NCI-H1417 (cell line): Measurements from ENCODE around the gene KLK7.
A peak's percentile ranks its signal among the peaks of the same experiment; 100 is the strongest.
"Not testable (repeated sequence)": the region's sequence is repeated elsewhere in the genome, so short reads cannot be mapped to it uniquely, and the experiment has no call there.

Experiments used
- DNase-seq, 3 experiments: peaks; one replicate each; lab custom pipeline; 2025; lab: John Stamatoyannopoulos, UW

Gene KLK7

DNA sequence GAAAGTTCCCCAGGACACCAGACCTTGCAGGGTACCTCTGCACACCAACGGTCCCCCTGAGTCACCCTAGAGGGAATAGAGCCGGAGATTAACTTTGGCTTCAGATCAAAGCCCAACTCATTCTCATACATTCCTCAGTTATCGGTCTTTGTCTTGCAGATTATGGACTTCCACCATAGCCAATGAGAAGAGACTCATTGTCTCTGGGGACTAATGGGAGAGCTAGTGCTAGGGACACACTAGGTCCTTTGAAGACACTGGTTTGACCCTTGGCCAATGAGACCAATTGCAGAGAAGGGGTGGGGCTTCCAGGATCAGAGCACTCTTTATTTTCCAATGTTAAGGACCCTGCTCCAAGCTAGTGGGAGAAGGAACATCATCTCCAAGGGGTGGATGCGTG, 6.1 kb downstream of the KLK7 start:
- DNase-seq, result no peak

DNA sequence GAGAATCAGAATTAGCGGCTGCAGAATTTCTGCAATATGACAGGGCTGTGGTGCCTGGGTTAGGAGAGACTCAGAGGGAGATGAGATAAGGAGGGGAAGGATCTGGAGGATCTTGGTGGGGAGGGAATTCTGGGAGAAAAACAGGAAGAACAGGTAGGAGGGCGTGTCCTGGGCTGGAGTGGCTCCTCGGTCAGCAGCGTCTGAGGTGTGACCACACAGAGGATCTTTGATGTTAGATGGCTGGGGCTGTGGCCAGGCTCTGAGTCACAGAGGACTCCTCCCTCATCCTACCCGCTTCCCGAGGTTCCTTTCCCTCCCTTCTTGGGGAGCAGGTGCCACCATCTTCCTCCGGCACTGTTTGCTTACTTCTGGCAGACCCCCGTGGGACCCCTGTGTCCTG, 8.0 kb downstream of the KLK7 start:
- no peak for DNase-seq

DNA sequence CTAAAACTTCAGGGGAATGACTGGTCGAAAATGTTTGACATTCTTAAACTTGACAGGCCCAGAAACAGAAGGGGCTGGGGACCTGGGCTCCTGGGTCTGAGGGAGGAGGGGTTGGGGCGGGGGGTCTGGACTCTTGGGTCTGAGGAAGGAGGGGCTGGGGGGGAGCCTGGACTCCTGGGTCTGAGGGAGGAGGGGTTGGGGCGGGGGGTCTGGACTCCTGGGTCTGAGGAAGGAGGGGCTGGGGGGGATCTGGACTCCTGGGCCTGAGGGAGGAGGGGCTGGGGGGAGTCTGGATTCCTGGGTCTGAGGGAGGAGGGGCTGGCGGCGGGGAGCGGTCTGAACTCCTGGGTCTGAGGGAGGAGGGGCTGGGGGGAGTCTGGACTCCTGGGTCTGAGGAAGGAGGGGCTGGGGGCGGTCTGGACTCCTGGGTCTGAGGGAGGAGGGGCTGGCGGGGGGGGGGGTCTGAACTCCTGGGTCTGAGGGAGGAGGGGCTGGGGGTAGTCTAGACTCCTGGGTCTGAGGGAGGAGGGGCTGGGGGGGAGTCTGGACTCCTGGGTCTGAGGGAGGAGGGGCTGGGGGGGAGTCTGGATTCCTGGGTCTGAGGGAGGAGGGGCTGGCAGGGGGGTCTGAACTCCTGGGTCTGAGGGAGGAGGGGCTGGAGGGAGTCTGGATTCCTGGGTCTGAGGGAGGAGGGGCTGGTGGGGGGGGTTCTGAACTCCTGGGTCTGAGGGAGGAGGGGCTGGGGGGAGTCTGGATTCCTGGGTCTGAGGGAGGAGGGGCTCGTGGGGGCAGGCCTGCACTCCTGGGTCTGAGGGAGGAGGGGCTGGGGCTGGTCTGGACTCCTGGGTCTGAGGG, 8.8 kb downstream of the KLK7 start:
- DNase-seq, result no peak

DNA sequence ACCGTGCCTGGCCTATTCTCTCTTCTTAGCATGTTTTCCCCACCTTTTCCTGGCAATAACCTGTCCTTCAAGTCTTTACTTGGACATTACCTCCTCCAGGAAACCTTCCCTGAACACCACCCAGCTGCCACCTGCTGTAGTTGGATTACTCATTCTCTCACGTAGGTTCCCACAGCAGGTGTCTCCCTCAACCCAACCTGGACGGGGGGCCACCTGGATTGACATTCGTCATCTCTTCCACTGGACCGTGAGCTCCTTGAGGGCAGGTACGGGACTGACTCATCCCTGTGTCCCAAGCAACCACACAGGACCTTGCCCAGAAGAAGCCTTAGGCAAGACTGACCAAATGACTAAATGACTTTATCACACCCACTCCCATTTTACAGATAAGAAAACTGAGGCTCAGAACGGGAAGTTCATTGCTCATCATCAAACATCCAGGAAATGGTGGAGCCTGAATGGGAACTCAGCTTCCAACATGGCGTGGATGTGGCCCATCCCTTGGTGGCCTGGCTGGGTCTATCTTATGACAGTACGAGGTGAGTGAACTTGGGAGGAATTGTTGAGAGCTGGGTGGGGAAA, 10.8 kb downstream of the KLK7 start:
- DNase-seq, result no peak

DNA sequence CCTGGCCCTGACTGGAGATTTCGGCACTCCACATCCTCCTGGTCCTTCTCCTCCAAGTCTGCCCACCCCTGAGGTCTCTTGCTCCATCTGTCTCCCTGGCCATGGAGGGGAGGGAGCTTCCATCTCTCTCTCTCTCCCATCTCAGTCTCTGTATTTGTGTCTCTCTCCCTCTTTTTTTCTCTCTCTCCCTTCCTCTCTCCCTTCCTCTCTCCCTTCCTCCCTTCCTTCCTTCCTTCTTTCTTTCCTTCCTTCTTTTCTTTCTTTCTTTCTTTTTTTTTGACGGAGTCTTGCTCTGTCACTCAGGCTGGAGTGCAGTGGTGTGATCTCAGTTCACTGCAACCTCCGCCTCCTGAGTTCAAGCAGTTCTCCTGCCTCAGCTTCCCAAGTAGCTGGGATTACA, 13.9 kb downstream of the KLK7 start:
- DNase-seq, result not testable (repeated sequence)

DNA sequence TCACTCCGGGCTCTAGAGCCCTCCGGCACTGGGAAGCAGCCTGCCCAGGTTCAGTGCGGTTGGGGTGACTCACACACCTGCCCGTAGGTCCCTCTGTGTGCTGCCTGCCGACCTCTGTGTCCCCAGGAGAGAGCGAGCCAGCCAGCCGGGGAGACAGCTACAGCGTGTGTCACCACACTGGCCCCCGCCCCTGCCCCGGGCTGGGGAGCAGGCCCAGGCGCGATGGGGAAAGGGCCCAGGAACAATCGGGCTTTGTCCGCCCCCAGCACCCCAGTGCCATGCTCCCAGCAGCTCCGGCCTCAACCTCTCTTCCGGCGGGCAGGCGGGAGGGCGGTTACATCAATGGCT, 14.3 kb downstream of the KLK7 start, which contains the start of gene KLK6:
TSS of gene KLK6 (minus strand) at position 179 of the 348 bp plus-strand sequence. CDS start 1,487 bp downstream, outside the sequence.
- no peak for DNase-seq

DNA sequence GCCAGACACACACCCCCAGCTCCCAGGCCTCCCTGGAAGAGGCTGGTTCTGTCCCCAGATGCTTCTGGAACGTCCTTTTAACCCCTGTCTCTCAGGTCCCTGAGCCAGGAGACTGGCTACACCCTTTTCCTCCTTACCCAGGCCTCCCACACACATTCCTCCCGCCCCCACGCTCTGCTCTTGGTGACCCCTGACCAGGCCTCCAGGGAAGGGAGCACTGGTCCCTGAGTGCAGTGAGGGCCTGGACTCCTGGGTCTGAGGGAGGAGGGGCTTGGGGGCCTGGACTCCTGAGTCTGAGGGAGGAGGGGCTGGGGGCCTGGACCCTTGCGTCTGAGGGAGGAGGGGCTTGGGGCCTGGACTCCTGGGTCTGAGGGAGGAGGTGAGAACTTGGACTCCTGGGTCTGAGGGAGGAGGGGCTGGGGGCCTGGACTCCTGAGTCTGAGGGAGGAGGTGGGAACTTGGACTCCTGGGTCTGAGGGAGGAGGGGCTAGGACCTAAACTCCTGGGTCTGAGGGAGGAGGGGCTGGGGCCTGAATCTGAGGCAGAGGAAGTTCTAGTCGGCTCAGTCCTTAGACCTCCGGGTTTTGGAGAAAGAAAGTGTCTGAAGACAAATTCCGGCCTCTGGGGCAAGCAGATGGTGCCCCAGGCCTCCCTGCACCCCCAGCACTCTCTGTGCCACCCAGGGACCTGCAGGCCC, 14.9 kb downstream of the KLK7 start:
- DNase-seq, result no peak

DNA sequence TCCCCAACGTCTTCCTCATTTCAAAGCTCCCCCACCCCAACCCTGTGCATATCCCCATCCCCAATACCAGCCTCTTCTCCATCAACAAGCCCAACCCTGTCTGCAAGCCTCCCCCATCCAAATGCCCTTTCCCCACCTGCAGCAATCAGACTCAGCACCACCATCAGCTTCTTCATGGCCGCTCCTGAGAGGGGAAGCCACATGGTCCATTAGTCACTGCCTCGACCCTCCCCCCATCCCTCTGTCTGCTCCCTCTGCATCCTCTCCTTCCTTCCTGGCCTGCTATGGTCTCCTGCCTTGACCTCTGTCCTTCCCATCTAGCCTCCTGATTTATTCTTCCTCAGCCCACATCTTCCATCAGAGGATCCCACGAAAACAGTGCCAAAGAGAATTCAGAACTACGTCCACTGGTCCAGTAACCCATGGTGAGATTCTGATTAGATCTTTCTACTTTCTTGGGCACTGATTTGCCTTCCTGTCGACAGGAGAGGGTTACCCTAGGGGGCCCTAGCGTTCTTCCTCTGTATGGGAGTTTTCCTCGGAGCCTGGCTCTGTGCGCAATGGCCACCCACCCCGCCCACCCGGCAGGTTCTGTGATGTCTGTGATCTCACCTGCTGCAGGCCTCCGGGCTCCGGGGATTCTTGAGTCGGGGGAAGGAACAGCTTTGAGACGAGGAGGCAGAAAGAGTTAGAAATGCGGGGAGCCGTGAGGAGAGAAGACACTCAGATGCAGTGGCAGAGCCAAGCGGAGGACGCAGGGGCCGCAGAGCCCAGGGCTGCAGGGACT, 15.6 kb downstream of the KLK7 start:
- no peak for DNase-seq

DNA sequence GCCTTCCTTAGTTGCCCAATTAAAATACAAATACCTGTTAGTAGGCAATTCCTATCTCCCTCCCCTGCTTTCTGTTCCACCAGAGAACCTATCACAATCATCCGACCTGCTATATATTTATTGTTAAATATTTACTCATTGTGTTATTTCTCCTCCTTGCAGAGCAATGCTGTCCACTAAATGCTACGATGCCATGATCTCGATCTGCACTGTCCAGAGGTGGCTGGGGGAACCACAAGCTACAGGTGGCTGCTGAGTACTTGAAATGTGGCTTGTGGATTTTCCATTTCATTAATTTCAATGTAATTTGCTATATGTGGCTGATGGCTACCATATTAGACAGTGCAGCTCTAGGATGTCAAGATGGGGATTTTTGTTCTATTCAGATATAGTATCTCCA, 19.5 kb downstream of the KLK7 start:
- no peak for DNase-seq

DNA sequence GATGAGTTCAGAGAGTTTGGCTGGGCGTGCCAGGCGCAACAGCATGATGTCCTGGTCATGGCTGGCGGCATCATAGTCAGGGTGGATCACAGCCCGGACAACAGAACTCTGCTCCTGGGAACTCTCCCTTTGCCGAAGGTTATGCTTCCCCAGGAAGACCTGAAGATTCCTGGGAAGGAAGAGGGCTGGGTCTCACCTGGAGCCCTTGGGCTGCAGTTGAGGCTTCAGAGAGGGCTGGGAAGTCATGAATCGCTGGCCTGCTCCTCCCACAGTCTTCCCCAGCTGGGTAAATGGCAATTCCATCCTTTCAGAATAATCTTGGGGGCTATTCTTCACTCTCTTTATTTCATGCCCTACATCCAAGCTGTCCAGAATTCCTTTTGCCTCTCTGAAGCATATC, 20.3 kb downstream of the KLK7 start:
- no peak for DNase-seq

DNA sequence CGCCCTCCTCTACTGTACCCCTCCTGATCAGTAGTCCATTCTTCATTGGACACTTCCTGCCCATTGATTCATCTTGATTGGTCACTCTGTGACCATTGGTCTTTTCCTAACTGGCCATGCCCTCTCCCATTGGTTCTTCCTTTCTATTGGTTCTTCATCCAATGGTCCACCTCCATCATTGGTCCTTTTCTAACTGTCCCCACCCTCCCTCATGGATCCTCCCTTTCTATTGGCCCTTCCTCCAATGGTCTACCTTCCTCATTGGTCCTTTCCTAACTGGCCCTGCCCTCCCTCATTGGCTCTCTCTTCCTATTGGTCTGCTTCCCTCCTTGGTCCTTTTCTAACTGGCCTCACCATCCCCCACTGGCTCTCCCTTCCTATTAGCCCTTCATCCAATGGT, 21.5 kb downstream of the KLK7 start:
- no peak for DNase-seq

DNA sequence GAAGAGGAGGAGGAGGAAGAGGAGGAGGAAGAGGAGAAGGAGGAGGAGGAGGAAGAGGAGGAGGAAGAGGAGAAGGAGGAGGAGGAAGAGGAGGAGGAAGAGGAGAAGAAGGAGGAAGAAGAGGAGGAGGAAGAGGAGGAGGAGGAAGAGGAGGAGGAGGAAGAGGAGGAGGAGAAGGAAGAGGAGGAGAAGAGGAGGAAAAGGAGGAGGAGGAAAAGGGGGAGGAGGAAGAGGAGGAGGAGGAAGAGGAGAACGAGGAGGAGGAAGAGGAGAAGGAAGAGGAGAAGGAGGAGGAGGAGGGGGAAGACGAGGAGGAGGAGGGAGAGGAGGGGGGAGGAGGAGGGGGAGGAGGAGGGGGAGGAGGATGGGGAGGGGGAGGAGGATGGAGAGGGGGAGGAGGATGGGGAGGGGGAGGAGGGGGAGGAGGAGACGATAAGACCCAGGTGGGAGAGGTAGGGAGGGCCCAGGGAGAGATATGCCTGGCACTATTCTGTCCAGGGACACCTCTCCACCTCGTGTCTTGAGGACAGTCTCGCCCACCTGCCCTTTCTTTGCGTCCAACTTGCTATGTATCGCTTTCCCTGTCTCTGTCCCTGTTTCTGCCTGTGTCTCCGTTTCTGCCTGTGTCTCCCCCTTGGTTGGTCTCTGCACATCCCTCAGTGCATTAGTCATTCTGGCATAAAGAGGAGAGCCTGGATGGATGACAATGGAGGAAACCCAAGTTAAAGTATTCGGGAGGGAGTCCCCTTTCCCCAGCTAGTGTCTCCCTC, 23.8 kb downstream of the KLK7 start:
- DNase-seq, result peak in 1 of 3 experiments; percentile 7

DNA sequence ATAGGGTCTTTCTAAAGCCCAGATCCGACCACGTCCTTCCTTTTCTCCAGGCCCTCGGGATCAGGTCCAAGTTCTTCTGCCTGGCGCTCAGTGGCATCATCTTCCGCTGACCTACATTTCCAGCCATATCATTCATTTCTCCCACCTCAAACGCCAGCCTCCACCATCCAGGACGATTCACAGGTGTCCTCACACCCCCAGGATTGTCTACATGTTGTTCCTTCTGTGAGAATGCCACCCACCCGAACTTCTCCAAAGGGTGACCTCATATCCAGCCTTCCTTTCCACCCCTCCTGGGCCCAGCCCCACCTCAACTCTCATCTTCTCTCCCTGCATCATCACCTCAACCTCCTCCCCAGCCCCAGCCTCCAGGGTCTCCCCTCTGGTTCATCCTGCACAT, 26.1 kb downstream of the KLK7 start:
- DNase-seq, result no peak

DNA sequence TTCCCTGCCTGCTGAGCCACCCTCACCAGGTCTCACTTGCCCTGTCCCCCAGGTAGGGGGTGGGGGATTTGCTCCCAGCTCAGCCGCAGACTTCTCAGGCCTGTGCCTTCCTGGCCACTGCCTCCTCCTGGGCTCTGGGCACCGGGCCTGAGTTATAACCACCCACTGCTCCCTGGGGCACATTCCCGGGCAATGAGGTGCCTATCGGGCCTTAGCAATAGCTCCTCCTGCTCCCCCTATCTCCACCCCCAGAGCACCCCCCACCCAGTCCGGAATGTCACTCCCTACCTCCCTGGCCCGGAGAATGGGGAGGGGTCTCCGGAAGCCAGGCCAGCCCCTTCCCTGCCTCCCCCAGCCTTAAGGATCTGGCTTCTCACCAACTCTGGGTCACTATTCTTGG, 30.8 kb downstream of the KLK7 start, which contains the start of gene KLK5:
TSS of gene KLK5 (minus strand) at position 129 of the 400 bp plus-strand sequence. CDS start 381 bp downstream, outside the sequence.
- DNase-seq, result no peak

DNA sequence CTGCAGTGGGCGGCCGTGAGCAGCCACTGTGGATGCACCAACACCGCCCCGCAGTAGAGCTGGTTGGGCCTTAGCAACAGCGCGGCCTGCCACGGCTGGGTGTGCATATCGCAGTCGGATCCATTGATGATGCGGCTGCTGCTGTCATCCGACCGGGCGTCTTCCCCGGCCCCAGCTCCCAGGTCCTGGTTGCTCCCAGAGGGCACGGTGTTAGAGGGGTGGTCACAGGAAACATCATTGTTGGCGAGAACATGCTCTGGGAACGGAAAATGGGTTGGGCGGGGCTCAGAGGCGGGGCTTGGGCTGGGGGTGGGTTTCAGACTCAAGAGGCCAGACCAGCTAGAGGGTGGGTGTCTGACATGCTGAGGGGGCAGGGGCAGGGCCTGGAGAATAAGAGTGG, 33.9 kb downstream of the KLK7 start:
- no peak for DNase-seq

DNA sequence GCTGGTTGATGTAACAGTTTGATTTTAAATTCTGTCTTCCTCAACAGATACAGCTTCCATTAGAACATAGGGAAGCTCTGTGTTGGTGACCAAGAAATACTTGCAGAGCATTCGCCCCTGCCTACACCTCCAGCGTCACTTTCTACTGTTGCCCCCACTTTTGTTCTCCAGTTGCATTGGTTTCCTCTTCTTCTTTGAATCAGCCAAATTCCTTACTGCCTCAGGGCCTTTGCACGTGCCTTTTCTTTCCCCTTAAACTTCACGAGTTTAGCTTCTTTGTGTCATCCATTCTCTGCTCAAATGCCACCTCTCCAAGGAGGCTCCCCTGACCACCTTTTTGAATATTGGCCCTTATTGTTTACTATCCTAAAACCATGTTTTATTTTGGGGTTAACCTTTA, 36.6 kb downstream of the KLK7 start:
- no peak for DNase-seq

DNA sequence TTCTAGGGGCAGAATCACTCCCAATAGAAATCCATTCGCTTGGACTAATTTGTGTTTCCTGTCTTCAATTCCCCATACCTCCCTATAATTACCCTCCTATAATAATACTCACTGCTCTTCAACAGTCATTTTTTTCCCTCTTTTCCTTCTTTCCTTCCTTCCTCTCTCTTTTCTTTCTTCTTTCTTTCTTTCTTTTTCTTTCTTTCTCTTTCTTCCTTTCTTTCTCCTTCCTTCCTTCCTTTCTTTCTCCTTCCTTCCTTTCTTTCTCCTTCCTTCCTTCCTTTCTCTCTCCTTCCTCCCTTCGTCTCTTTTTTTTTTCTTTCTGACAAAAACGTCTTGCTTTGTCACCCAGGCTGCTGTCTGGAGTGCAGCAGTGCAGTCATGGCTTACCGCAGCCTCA, 38.9 kb downstream of the KLK7 start:
- DNase-seq, result no peak

DNA sequence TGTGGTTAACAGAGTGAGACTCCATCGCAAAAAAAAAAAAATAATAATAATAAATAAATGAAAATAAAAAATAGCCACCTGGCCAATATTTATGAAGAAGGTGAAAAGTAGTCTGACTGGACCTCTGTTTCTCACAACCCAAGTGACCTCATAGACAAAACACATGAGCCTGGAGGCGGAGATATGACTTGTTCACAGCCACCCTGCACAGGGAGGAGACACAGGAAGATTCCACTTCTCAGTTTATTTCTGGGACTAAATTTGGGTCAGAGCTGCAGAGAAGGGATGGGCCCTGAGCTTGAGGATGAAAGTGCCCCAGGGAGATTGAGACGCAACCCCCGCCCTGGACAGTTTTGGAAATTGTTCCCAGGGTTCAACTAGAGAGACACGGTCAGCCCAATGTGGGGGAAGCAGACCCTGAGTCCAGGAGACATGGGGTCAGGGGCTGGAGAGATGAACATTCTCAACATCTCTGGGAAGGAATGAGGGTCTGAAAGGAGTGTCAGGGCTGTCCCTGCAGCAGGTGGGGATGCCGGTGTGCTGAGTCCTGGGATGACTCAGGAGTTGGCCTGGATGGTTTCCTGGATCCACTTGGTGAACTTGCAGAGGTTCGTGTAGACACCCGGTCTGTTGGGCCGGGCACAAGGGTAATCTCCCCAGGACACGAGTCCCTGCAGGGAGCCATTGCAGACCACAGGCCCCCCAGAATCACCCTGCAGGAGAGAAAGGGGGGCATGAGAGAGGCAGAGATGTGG, 40.5 kb downstream of the KLK7 start:
- DNase-seq, result no peak

DNA sequence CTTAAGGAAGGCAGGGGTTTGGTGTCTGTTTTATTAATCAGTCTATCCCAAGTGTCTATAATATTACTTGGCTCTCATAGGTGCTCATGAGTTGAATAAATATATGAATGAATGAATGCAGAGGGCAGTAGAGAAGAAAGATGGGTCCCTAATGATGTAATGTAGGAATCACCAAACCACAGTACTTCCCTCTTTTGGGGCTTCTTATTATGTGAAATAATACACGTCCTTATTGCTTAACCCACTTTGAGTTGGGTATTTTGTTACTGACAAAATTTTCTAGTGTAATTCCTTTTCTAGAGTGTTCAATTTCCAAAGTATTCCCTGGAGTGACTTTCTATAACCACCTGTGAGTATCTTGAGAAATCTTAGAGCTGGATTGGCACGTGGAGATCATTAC, 44.1 kb downstream of the KLK7 start:
- DNase-seq, result no peak

DNA sequence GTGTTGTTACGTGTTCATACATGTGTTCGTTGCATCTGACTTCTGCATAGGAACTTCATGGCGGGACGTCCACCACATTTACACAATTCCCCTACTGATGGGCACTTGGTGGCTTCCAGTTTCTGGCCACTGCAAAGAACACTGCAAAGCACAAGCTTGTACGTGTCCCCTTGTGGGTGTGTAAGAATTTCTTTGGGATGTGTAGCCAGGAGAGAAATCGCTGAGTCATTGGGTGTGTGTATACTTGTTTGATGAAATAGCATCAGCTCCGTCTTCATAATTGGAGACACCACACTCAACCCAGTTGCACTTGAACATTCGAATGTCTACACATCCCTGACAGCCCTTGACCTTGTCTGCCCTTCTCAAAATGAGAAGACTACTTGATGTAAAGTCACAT, 50.1 kb downstream of the KLK7 start:
- no peak for DNase-seq

DNA sequence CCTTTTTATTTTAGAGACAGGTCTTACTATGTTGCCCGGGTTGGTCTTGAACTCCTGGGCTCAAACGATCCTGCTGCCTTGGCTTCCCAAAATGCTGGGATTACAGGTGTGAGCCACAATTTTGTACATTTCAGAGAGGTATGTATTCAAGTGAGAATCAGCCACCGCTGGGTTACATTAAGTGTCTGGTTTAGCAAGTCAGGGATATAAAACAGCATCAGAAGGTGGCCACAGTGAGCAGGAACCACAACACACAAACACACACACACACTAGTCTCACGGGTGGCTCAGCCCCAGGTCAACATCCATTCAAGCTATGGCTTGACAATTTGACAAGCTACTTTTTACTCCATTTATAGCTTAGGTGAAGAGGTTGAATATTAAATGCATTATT, 51.0 kb downstream of the KLK7 start:
- no peak for DNase-seq
